Left renal cortex interstitium (tissue), 4 donors: ENCODE measurements around the gene C19orf25. TPM values are rescaled to one million over a fixed set of nuclear protein-coding genes. Genes with fewer than 3 reads are reported as not detected.

Source experiments
- DNase-seq, 4 donors: peaks; one replicate each; pipeline ENCODE4 v3.0.0-alpha.2; 2013; ENCODE audit warnings: low read depth in 4 of 4, low spot score in 2 of 4, missing footprints in 1 of 4
- polyA plus RNA-seq, 4 donors: library from polyadenylated mRNA; unstranded; fragments of 120-200 nt; gene quantifications; one replicate each; pipeline ENCODE4 v1.2.1, GENCODE V29; 2013; ENCODE audit not compliant: insufficient read length in 4 of 4

The C19orf25 gene
- polyA plus RNA-seq, 4 donors, result 17.1 to 38.3 (median 33.1) TPM

DNA sequence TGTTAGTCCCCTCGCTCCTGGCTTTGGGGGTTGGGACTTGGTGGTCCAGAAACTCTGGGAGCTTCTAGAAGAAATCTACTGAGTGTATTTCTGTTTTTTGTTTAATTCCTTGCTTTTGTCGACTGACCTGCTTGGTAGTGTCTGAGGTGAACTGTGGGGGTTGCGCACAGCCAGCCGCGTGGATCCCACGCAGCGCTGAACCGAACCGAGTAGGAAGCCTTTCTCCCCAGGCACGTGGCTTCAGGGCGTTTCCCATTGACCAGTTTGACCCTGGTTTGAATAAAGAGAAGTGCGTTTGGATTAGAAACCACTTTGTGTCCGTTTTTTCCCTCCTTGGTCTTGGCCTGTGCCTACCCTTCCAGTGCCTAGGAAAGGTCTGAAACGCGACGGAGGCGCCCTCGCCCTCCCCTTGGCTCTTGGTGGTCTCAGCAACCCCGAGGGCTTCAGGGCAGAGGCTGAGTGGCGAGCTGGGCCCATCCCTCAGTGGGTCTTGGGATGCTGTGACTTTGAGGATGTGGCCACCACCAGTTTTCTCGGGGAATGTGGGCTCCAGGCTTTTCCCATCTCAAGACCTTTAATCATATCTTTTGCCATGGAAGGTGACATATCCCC, 43.5 kb downstream of the C19orf25 start:
- DNase-seq, result no peak

DNA sequence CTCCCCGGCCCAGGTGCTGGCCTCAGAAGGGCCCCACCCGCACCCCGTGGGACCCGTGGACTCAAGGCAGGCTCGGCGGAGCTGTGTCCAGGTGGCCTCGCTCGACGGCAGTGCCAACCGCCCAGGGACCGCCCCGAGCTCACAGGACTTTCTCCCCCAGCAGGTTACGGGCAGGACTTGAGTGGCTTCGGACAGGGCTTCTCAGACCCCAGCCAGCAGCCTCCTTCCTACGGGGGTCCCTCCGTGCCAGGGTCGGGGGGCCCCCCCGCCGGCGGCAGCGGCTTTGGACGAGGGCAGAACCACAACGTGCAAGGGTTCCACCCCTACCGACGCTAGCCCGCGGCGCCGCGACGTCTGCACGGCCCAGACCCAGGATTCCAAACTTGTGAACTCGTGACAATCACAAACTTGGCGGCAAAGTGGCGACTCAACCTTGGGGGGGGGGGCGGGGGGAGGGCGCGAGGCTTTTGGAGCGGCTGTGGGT, 44.4 kb downstream of the C19orf25 start:
- DNase-seq, result no peak

DNA sequence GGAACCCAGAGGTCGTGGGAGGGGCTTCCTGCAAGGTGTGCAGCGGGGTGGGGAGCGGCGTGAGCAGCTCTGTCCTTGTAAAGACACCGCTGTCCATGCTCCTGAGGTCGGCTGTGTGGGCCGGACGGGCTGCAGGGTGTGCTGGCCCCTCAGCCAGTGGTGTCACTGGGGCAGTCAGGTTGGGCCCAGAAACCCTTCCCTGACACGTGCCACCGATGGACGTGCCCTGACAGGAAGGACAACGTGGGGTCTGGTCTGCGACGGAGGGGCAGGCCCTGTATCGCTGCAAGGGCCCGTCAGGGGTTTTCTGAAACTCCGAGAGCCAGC, 45.0 kb downstream of the C19orf25 start:
- no peak for DNase-seq

DNA sequence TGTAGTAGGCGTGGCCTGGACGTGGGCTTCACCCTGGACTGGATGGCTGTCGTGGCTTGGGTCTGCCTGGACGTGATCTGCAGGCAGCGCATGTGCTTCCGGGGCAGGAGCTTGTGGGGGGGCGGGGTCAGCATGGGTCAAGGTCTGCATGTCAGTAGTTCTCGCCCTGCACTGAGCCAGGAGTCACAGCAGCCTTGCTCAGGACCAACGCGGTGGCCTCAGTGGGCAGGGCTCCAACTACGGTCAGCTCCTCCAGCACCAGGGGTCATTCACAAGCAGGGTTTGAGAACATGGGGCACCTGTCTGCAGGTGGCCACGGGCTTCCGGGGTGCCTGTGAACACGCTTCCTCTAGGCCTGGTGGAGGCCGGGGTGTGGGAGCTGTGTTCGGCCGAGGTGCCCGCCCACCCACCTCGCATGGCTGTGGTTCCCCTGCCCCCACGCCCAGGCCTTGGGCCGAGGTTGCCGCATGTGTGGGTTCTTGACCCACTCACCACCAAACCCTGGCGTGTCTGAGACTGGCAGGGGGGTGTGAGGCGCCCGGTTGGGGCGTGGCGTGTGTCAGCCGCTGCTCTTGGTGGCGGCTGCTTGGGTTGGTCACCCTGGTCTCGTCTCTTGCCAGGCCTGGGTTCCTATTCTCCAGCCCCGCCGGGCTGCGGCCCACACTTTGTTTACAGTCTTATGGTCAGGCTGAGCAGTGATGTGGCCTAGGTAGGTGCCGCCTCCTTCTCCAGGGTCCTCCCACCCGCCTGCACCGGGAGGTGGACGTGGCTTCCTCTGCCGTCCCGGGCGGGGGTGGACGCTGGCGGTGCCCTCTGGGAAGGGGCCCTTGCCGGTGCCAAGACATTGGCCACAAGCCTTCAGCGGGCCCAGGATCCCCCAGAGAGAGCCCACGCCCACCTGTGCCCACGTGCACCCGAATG, 45.6 kb downstream of the C19orf25 start:
- no peak for DNase-seq

DNA sequence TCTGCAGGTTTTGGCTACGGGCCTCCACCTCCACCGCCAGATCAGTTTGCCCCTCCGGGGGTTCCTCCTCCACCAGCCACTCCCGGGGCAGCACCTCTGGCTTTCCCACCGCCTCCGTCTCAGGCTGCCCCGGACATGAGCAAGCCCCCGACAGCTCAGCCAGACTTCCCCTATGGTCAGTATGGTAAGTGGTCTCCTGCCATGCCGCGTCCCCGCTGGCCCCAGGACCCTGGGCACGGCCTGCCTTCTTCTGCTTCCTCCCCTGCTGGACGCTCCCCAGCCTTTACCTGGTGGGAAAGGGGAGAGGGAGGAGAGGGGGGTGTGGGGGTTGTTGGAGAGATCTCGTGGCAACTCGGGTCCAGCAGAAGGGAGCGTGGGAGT, 46.5 kb downstream of the C19orf25 start:
- DNase-seq, result no peak

DNA sequence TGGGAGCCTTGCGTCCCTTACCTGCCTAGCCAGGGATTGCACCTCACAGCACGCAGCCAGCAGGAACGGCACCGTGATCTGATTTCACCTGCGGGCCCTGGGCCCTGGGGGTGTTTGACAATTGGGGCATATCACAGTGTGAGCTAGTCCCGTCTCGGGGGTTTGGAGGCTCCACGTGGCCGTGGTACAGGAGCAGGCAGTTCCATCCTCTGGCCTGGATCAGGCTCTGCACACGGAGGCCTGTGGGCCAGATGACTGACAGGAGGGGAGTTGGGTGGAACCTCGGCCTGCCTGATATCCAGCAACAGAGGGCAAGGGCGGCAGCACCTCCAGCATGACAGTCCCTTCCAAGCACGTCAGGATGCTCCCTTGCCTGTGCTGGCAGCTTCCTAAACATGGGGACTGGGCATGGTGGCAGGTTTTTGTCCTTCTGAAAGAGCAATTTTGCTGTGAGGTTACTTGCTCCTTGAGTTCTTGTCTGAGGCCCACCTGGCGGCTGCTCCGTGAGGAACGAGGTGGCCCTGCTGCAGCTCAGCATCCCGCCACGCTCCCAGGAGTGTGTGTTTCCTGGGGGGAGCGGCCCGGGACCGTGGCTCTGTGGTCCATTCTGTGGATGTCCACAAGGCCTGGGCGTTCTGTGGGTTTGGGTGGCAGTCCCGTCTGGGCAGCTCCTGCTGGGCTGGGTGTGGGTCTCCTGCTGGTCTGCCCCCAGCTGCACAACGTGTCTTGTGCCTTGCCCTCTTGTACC, 47.1 kb downstream of the C19orf25 start:
- DNase-seq, result no peak

DNA sequence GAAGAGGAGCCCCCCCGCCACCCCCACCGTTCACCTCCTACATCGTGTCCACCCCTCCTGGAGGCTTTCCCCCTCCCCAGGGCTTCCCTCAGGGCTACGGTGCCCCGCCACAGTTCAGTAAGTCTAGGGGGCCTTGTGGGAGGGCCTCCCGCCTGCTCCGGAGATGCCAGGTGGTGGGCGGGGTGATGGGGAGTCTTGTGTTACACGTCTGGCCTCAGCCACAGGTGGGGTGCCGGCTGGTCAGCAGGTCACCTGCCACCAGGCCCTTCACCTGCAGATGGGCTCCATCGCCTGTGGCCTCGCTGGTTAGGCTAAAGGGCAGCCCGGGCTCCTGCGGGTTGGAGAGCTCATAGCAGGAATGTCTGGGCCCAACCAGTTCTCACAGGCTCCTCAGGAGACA, 48.8 kb downstream of the C19orf25 start:
- no peak for DNase-seq

DNA sequence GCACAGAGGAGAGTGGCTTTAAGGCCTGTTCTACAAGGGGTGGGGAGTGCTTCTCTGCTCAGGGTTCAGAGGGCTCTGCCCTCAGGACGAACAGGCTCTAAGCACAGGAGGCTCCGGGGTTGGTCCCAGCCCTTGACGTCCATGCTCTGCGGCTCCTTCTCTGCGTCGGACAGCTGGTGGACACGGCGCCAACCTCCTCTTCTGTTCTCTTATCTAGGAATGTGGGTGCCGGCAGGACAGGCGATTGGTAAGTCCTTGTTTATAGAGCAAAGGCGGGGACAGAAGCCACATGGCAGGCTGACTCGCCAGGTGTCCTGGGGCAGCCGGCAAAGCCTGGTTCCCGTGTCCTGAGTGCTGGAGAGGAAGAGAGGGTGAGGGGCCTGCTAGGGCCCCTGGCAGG, 49.3 kb downstream of the C19orf25 start:
- DNase-seq, result no peak

DNA sequence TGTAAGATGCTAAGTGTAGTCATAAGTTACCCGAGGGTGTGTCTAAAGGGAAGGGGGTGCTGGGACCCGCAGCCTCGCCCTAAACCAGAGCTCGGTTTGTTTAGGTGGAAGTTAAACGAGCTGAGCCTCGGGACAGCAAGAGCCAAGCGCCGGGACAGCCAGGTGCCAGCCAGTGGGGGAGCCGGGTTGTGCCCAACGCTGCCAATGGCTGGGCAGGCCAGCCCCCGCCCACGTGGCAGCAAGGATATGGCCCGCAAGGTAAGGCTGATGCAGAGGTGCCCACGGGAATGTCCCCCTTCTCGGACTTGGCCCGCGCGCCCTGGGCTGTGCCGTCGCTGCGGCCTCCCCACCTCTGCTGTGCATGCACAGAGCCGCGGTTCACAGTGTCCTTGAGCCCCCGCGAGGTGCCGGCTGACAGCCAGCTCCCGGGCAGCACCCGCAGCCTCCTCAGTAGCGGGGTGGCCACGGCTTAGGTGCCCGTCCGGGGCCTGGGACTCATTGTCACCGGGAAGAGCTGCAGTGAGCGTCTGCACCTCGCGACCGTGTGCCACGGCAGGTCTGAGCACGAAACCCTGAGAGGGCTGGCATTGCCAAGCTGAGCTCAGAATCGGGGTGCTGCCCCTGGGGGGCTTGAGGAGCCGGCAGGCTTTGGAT, 50.1 kb downstream of the C19orf25 start:
- no peak for DNase-seq

DNA sequence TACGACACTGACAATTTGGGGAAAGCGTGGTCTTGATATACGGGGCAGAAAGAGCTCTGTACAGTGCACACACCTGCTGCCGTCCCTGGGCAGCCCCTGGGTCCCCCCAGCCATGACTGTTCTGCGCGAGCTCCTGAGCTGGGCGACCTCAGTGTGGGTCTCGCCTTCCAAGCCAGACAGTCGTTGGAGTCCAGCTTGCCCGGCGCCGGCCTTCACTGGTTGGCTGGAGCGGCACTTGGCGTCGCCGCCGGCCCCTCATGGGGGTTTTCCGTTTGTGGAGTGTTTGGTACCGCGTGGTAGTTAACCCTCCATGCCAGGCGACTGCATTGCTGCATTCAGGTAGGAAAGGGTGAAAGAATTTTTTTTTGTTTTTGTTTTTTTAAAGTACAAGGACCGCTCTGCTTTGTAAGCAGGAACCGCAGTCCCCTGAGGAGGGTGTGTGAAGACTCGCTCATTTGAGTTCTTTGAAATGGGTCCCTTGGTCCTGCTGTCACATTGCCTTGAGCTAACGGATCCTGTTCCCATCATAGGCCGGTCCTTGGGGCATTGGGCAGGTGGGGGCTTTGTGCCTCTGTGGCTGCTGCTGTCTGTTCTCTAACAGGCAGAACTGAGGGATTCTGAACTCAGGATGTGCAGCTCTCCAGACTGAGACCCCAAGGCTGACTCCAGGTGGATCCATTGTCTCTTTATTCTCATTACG, 51.6 kb downstream of the C19orf25 start:
- DNase-seq, result no peak

DNA sequence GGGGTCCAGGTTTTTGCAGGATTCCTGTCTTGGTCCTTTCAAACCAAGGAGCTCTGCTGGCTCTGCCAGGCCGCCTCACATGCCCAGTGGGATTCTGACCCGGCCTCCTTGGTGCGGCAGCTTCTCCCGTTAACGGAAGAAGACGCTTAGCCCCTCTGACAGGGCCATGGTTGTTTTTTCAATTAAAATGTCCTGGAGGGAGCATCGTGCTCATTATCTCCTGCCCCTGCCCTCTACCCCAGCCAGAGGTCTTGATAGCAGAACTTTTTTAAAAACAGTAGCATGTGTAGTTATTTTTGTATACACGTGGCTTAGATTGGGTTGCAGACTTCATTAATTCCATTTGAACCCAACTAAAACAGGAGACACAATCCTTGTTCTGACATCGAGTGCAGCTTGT, 52.3 kb downstream of the C19orf25 start:
- no peak for DNase-seq

DNA sequence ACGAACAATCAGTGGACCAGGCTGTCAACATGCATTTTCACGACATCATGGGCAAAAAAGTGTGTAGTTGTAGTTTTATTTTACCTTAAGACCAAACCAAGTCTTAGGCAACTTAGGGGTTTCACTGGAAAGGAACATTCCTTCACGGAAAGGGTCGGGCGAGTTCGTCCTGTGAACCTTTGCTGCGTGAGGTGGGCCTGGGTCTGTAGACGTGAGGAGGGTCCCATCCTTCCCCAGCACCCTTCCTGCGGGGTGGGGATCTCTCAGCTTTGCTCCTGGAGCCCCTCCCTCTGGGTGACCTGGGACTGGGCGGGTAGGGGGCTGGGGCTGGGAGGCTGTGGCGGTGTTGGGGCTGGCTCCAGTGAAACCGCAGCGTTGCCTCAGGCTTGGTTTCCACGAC, 53.1 kb downstream of the C19orf25 start:
- DNase-seq, result no peak

DNA sequence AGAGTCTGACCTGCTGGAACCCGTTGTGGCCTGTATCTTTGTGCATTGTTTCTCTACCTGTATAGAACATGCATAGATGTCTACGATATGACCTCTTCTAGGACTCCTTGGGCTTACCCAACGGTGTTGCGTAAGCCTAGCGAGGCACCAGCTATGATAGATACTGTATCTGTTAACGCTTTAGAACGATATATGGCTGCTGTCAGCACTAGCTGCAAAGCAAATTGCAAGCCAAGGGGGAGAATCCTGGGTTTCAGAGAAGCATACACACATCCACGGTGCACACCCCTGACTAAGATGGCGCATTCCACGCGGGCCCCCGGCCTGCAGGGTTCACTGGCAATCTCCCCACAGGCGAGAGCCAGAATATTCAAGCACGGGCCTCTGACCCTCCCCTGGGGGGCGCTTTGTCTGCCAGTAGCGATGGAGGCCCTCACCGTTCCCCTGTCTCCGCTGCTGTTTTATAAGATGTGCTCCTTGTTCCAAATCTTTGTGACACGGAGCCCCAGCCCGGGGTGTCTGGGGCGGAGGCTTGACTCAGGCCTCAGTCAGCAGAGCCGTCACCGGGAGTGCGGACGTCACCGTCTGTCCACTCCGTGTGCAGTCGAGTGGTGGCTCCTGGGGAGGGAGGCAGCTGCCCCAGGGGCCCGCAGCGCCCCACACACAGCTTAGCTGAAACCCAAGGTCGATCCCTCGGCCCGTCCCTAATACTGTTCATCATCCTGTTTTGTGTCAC, 53.7 kb downstream of the C19orf25 start:
- DNase-seq, result no peak

DNA sequence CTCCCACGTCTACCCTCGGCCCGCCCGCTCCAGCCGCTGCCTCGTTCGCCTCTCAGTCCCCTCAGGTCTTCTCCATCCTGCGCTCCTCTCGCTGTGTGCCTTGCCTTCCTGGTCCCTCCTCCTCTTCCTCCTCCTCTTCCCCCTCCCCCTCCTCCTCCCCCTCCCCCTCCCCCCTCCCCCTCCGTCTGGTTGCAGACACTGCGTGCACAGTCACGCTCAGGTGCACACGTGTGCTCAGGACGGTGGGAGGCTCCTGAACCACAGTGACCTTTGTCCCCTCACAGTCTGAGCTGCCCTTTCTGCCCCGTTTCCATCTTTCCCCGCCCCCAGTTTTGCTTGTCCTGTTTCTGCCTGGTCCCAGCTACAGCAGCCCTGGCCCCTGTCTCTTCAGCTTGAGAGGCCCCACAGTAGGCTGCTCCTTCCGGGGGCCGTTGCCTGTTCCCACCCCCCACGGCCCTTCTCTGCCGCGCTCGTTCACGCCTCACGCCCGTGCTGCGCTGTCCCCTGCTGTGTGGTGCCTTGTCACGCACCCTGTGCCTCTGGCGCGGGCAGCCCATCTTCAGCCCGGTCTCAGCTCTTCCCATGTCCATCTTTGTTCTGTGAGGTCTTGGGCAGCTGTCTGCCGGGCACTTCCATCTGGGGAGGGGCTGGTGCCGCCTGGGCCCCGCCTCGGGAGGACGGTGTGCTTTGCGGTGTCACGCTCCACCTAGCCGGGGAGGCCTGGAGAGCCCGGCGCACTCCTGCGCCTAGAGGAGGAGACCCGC, 54.6 kb downstream of the C19orf25 start:
- no peak for DNase-seq

DNA sequence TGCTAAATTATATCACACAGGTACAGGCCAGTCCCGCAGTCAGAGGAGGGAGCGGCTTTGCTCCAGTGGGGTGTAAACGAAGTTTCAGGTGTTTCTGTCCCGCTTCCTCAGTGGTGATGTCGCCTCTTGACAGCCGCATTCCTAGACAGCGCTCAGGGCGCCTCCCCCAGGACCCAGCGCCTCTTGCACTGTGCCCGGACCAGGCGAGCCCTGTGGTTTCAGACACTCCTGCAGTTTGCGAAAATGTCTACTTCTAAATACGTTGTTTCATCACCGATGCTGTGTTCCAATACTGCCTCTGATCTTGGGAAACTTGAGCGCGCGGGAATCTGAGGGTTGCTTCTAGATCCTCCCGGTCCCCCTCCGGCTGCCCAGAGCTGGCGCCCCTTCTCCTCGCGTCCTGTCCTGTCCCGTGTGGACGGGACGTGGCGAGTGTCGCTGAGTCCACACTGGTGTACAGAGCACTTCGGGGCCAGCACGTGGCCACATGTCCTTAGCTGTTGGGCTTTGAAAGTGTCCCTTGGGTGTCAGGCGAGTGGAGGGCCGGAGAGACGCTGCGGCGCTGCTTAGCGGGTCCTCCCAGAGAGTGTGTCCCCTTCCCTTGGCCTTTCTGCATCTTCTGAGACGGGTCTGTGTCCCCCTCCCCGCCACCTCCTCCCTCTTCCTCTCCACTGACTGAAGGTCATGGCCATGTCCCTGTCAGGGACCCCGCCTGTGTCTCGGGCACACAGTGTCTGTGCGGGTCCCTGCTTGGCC, 55.4 kb downstream of the C19orf25 start:
- no peak for DNase-seq
